ENCODE measurements around the gene CNOT3. TPM values are rescaled to one million over a fixed set of nuclear protein-coding genes. Genes with fewer than 3 reads are reported as not detected.

Gene CNOT3
- total and polyA plus RNA-seq, 2 of the 13 experiments (the other 11 are each of a cell fraction or from before 2014, with no cell fraction given) = 4.3 to 5.8 TPM

DNA sequence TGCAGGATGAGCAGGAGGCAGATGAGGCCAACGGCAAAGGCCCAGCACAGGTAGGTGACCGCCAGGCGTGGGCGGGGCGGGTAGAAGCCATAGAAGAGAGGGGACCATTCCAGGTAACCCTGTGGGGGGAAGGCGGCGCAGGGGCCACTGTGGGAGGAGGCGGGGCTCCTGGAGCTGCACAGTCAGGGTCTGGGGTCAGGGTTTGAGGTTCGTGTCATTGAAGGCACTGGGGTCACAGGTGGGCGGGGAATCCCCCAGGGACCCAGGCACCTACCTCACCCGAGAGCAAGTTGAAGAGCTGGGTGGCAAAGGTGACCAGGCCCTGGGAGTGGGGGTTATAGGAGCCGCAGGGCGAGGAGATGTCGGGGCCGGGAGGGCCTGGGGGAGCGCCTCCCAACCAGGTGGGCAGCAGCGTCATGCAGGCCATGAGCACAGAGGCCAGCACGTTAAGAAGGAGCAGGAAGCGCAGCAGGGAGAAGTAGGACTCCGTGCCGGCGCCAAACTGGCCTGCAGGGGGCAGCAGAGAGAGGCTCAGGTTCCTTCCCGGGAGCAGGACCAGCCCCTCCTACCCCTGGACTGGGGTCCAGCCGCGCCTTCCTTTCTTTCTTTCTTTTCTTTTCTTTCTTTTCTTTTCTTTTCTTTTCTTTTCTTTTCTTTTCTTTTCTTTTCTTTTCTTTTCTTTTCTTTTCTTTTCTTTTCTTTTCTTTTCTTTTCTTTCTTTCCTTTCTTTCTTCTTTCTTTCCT is 30.8 kb downstream of the CNOT3 start (continued):
- TF ChIP-seq THAP11 (CRISPR knock-in tag; IDR thresholded peaks at IDR 0.05) (0 out of 2 replicates have a peak, but pooled peaks have one; percentile 19), XRCC5 (optimal IDR thresholded peaks at IDR 0.05; ENCODE audit: low read length) (peak; percentile 60), YY1 (IDR thresholded peaks at IDR 0.05; ENCODE audit: insufficient read depth, insufficient replicate concordance, low read depth, low read length) (peak; percentile 35), STAG1 (CRISPR knock-in tag; IDR thresholded peaks at IDR 0.05) (peak; percentile 76), KDM2A (CRISPR knock-in tag; IDR thresholded peaks at IDR 0.05; ENCODE audit: borderline replicate concordance, low read depth) (peak; percentile 45; the same call in 1 of the 2 replicates), PTBP1 (IDR thresholded peaks at IDR 0.05; ENCODE audit: low read depth, low read length, poor library complexity, severe bottlenecking) (peak; percentile 58), GABPA (IDR thresholded peaks at IDR 0.05; ENCODE audit: low read depth, low read length) (no peak), GABPA (CRISPR knock-in tag; IDR thresholded peaks at IDR 0.05; ENCODE audit: low read depth) (no peak), ZNF687 (CRISPR knock-in tag; IDR thresholded peaks at IDR 0.05) (peak; percentile 35), SALL1 (CRISPR knock-in tag; IDR thresholded peaks at IDR 0.05) (0 out of 2 replicates have a peak, but pooled peaks have one; percentile 32), TEAD3 (CRISPR knock-in tag; optimal IDR thresholded peaks at IDR 0.05; ENCODE audit: borderline replicate concordance) (peak; percentile 29), HOXA5 (CRISPR knock-in tag; IDR thresholded peaks at IDR 0.05) (no peak), NAIF1 (CRISPR knock-in tag; IDR thresholded peaks at IDR 0.05; ENCODE audit: borderline replicate concordance) (no peak), PBX3 (CRISPR knock-in tag; IDR thresholded peaks at IDR 0.05; ENCODE audit: borderline replicate concordance) (no peak), ZNF550 (CRISPR knock-in tag; IDR thresholded peaks at IDR 0.05; ENCODE audit: borderline replicate concordance) (no peak), ZNF639 (CRISPR knock-in tag; conservative IDR thresholded peaks at IDR 0.05) (no peak), RBM39 (IDR thresholded peaks at IDR 0.05; ENCODE audit: low read depth, low read length, poor library complexity, severe bottlenecking) (peak; percentile 57), SMC3 (IDR thresholded peaks at IDR 0.05; ENCODE audit: low read length) (peak; percentile 48; the same call in 1 of the 2 replicates)
- TF ChIP-seq, protein P1, sequence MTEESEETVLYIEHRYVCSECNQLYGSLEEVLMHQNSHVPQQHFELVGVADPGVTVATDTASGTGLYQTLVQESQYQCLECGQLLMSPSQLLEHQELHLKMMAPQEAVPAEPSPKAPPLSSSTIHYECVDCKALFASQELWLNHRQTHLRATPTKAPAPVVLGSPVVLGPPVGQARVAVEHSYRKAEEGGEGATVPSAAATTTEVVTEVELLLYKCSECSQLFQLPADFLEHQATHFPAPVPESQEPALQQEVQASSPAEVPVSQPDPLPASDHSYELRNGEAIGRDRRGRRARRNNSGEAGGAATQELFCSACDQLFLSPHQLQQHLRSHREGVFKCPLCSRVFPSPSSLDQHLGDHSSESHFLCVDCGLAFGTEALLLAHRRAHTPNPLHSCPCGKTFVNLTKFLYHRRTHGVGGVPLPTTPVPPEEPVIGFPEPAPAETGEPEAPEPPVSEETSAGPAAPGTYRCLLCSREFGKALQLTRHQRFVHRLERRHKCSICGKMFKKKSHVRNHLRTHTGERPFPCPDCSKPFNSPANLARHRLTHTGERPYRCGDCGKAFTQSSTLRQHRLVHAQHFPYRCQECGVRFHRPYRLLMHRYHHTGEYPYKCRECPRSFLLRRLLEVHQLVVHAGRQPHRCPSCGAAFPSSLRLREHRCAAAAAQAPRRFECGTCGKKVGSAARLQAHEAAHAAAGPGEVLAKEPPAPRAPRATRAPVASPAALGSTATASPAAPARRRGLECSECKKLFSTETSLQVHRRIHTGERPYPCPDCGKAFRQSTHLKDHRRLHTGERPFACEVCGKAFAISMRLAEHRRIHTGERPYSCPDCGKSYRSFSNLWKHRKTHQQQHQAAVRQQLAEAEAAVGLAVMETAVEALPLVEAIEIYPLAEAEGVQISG (CRISPR knock-in tag; IDR thresholded peaks at IDR 0.05) = 0 out of 2 replicates have a peak, but pooled peaks have one; percentile 28

Measured in HepG2 (cell line).